ENCODE measurements around the gene FZD4. TPM values are rescaled to one million over a fixed set of nuclear protein-coding genes. Genes with fewer than 3 reads are reported as not detected.
A peak's percentile ranks its signal among the peaks of the same experiment; 100 is the strongest.
"Not testable (repeated sequence)": the region's sequence is repeated elsewhere in the genome, so short reads cannot be mapped to it uniquely, and the experiment has no call there.

FZD4 gene
- polyA plus RNA-seq = 7.2 TPM
- long read RNA-seq, donor 1, full-length matches to known transcripts = 2 of 2 reads
- long read RNA-seq, donor 1, partial matches to known transcripts = 0 of 2 reads
- long read RNA-seq, donor 1, other reads (novel, unspliced or antisense) = 0 of 2 reads
- long read RNA-seq, donor 2, full-length matches to known transcripts = 2 of 2 reads
- long read RNA-seq, donor 2, partial matches to known transcripts = 0 of 2 reads
- long read RNA-seq, donor 2, other reads (novel, unspliced or antisense) = 0 of 2 reads
- long read RNA-seq, donor 3 = 0 reads
- long read RNA-seq, donor 4, full-length matches to known transcripts = 1 of 1 reads
- long read RNA-seq, donor 4, partial matches to known transcripts = 0 of 1 reads
- long read RNA-seq, donor 4, other reads (novel, unspliced or antisense) = 0 of 1 reads
- long read RNA-seq, donor 5, full-length matches to known transcripts = 3 of 3 reads
- long read RNA-seq, donor 5, partial matches to known transcripts = 0 of 3 reads
- long read RNA-seq, donor 5, other reads (novel, unspliced or antisense) = 0 of 3 reads
- long read RNA-seq, donor 6, full-length matches to known transcripts = 4 of 4 reads
- long read RNA-seq, donor 6, partial matches to known transcripts = 0 of 4 reads
- long read RNA-seq, donor 6, other reads (novel, unspliced or antisense) = 0 of 4 reads
- long read RNA-seq, donor 7, full-length matches to known transcripts = 3 of 3 reads
- long read RNA-seq, donor 7, partial matches to known transcripts = 0 of 3 reads
- long read RNA-seq, donor 7, other reads (novel, unspliced or antisense) = 0 of 3 reads
- long read RNA-seq, donor 8, full-length matches to known transcripts = 3 of 3 reads
- long read RNA-seq, donor 8, partial matches to known transcripts = 0 of 3 reads
- long read RNA-seq, donor 8, other reads (novel, unspliced or antisense) = 0 of 3 reads
- long read RNA-seq, donor 9 = 0 reads
- long read RNA-seq, donor 10, full-length matches to known transcripts = 1 of 1 reads
- long read RNA-seq, donor 10, partial matches to known transcripts = 0 of 1 reads
- long read RNA-seq, donor 10, other reads (novel, unspliced or antisense) = 0 of 1 reads
- long read RNA-seq, donor 11, full-length matches to known transcripts = 3 of 3 reads
- long read RNA-seq, donor 11, partial matches to known transcripts = 0 of 3 reads
- long read RNA-seq, donor 11, other reads (novel, unspliced or antisense) = 0 of 3 reads

DNA sequence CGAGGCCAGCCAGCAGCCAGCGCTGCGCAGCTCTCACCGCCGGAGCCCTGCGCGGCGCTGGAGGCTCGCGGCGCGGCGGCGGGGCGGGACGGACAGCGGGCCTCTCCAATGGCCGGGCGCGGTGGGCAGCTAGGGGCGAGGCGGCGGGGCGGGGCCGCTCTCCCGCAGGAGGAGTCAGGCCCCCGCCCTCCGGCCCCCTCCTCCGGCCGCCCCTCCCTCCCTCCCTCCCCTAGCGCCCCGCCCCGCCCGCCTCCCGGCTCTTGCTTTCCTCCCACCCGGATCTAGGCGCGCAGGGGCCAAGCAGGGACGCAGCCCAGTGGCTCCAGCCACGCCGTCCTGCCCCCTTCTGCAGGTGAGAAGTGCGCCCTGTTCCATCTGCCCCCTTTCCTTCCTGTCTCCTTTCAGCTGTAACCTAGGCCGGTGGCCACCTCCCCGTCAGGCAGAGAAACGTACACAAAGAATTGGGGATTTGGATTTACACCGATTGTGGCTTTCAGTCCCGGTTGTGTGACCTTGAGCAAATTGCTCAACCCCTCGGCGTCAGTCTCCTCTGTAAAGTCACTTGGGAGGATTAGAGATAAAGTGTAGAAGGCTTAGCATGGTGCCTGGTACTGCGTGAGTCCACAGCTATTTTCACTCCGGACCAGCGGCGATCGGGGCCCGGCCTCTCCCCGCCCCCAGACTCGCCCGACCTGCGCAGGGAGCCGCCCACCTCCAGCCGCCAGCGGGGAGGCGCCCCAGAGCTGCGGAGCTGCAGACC lies at the start of gene FZD4:
TSS of gene FZD4 (minus strand) at position 35 of the 760 bp plus-strand sequence. CDS start 310 bp downstream, outside the sequence.
- DNase-seq = peak; percentile 84 to 92
- H3K4me3 ChIP-seq (ENCODE audit: low read length) = peak within 1 kb of the TSS; percentile 78
- no peaks in the 10 kb centered on the region for H3K36me3 ChIP-seq (ENCODE audit: control insufficient read depth, insufficient read depth, low read length)
- WGBS (ENCODE audit: insufficient coverage, low lambda C conversion rate) = no CpG with 5 or more reads among the region's 64 CpGs
- H3K27me3 ChIP-seq (ENCODE audit: control insufficient read depth, insufficient read depth, low read length) = peaks cover 8% of the 10 kb centered on the region
- H3K4me1 ChIP-seq (ENCODE audit: control insufficient read depth, insufficient read depth, low read length) = peaks cover 10% of the 10 kb centered on the region
- peak within 1 kb of the TSS; percentile 94 for H3K27ac ChIP-seq (ENCODE audit: low read length)
- peaks cover 3% of the 10 kb centered on the region for H3K9me3 ChIP-seq (ENCODE audit: control insufficient read depth, low read depth, low read length)

DNA sequence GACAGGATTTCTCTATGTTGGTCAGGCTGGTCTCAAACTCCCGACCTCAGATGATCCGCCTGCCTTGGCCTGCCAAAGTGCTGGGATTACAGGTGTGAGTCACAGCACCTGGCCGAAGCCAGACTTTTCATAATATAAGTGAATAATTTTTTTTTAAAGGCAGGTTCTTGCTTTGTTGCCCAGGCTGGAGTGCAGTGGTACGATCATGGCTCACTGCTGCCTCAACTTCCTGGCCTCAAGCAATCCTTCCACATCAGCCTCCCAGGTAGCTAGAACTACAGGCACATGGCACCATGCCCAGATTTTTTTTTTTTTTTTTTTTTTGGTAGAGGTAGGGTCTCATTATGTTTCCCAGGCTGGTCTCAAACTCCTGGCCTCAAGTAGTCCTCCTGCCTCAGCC lies 49.1 kb upstream of the FZD4 start:
- not testable (repeated sequence) for H3K4me1 ChIP-seq (ENCODE audit: control insufficient read depth, insufficient read depth, low read length); H3K9me3 ChIP-seq (ENCODE audit: control insufficient read depth, low read depth, low read length); DNase-seq; H3K27me3 ChIP-seq (ENCODE audit: control insufficient read depth, insufficient read depth, low read length); H3K36me3 ChIP-seq (ENCODE audit: control insufficient read depth, insufficient read depth, low read length); H3K27ac ChIP-seq (ENCODE audit: low read length); H3K4me3 ChIP-seq (ENCODE audit: low read length)
- no CpG with 5 or more reads among the region's 4 CpGs for WGBS (ENCODE audit: insufficient coverage, low lambda C conversion rate)

DNA sequence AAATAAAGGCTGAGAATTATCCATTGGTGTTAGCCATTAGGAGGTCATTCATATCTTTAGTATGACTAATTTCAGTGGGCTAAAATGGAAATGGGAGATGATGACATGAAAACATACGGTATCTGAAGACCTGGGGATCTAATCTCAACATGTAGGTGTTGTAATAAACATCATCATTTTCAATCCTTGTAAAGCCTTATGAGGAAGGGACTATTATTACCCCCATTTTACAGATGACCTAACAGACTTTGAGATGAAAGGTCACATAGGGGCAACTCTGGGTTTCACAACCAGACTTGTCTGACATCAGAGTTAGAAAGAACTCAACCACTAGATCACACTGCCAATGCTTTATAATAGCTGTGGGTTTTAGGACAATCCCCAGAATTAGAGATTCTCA lies 47.7 kb upstream of the FZD4 start:
- no peak overlapping the region for H3K4me3 ChIP-seq (ENCODE audit: low read length)
- no peaks in the 10 kb centered on the region for H3K27me3 ChIP-seq (ENCODE audit: control insufficient read depth, insufficient read depth, low read length)
- DNase-seq = no peak
- H3K36me3 ChIP-seq (ENCODE audit: control insufficient read depth, insufficient read depth, low read length) = no peaks in the 10 kb centered on the region
- no peak overlapping the region for H3K27ac ChIP-seq (ENCODE audit: low read length)
- 80% methylated on average over 1 of the region's 1 CpG for WGBS (ENCODE audit: insufficient coverage, low lambda C conversion rate)
- no peaks in the 10 kb centered on the region for H3K9me3 ChIP-seq (ENCODE audit: control insufficient read depth, low read depth, low read length)
- H3K4me1 ChIP-seq (ENCODE audit: control insufficient read depth, insufficient read depth, low read length) = no peaks in the 10 kb centered on the region

DNA sequence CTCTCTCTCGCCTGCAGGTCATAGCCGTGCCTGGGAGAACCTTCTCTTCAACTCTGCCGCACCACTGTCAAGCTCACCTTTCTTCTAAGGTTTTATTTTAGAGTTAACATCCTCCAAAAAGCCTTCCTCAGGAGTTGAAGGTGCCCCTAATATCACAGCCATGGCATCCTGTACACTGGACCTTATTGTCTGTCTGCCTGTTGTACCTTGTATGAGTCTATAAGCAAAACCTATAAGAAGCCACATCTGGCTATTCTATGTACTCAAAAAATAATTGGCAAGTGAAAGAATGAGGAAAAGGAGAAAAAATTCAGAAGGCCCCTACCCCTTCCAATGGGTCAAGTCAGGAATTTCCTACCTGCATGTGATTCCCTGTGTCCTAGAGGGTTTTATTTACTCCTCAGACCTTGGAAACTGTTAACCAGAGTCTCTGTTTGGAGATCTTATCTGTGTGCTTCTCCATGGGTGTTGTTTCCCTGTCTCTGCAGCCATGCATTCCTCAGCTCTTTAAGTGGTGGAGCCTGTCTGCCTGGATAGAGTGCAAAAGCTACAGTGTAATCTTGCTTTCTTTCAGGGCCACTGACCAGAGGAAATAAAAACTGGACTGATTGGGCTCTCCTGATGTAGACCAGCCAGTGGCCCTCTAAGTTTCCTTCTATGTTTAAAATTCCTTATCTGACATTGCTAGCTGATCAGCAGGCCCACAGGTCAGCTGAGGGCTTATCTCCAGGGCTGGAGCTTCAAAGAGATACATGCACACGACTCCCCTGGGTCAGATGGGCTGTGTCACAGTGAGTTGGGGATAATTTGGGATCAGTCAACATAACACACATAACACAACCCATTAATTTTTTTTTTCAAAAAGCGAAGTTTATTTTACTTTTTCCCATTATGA lies 44.9 kb upstream of the FZD4 start:
- Histone ChIP-seq H3K27ac (ENCODE audit: low read length) (no peak overlapping the region), H3K4me1 (ENCODE audit: control insufficient read depth, insufficient read depth, low read length) (no peaks in the 10 kb centered on the region), H3K4me3 (ENCODE audit: low read length) (no peak overlapping the region), H3K9me3 (ENCODE audit: control insufficient read depth, low read depth, low read length) (no peaks in the 10 kb centered on the region), H3K27me3 (ENCODE audit: control insufficient read depth, insufficient read depth, low read length) (no peaks in the 10 kb centered on the region), H3K36me3 (ENCODE audit: control insufficient read depth, insufficient read depth, low read length) (no peaks in the 10 kb centered on the region)
- 66% methylated on average over 4 of the region's 5 CpGs for WGBS (ENCODE audit: insufficient coverage, low lambda C conversion rate)
- DNase-seq = peak in 1 of 2 donors; percentile 16

DNA sequence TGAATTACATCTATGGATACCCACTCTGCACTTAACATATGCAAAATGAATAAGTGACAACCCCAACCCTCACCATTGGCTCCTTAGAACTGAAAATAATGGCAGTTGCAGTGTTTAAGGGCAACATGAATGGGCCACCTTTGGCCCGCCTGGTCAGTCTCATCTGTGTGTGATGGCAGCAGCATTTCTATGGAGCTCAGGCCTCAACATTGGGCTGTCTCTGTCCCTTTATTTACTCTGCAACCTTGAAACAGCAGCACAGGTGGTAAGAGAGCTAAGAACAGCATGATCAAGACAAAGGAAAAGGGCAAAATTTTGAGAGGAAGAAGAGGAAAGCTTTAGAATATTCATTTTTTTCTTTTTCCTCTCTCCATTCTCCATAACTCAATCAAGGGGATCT lies 44.2 kb upstream of the FZD4 start:
- DNase-seq = no peak
- Histone ChIP-seq H3K27ac (ENCODE audit: low read length) (no peak overlapping the region), H3K9me3 (ENCODE audit: control insufficient read depth, low read depth, low read length) (no peaks in the 10 kb centered on the region), H3K4me1 (ENCODE audit: control insufficient read depth, insufficient read depth, low read length) (no peaks in the 10 kb centered on the region), H3K4me3 (ENCODE audit: low read length) (no peak overlapping the region), H3K27me3 (ENCODE audit: control insufficient read depth, insufficient read depth, low read length) (no peaks in the 10 kb centered on the region), H3K36me3 (ENCODE audit: control insufficient read depth, insufficient read depth, low read length) (no peaks in the 10 kb centered on the region)
- WGBS (ENCODE audit: insufficient coverage, low lambda C conversion rate) = no CpG with 5 or more reads among the region's 1 CpG

DNA sequence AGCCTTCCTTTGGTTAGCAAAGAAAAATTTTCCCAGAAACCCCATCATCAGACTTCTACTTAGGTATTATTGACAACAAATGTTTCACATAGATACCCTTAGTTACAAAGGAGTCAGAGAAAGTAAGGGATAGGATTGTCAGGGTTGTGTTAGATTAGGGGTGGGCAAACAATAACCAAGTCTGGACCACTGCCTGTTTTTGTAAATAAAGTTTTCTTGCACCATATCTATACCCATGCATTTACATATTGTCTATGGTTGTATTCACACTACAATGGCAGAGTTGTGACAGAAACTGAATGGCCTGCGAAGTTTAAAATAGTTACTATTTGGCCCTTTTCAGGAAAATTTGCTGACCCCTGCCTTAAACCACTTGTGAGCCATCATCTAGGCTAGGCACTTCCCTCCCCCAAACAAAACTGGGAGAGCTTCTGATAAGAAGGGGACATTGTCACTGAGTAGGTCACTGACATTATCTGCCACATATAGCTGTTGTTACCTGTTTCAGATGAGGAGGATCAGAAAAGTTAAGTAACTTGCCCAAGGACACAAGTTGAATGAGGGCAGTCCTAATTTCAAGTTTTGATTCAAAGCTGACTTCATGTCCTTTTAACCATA lies 41.9 kb upstream of the FZD4 start:
- no peak overlapping the region for H3K4me3 ChIP-seq (ENCODE audit: low read length)
- no CpG with 5 or more reads among the region's 1 CpG for WGBS (ENCODE audit: insufficient coverage, low lambda C conversion rate)

DNA sequence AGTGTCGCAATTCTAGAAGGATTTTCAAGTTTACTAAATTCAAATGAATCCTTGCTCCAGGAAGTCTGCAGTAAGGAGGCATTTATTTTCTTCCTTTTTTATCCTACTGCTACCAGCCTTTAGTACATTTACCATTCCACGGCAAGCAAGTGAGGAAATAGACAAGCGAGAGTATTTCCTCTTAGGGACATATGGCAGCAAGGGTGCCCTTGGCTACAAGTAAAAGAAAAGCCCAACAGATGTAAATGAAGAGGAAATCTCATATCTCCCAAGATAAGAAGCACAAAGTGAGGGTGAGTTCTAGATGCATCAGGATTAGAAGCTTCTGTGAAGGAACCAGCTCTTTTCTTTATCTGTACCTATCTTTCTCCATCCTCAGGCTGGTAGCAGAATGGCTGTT lies 37.8 kb upstream of the FZD4 start:
- H3K4me1 ChIP-seq (ENCODE audit: control insufficient read depth, insufficient read depth, low read length) = no peaks in the 10 kb centered on the region
- H3K9me3 ChIP-seq (ENCODE audit: control insufficient read depth, low read depth, low read length) = no peaks in the 10 kb centered on the region
- no peak overlapping the region for H3K27ac ChIP-seq (ENCODE audit: low read length)
- H3K36me3 ChIP-seq (ENCODE audit: control insufficient read depth, insufficient read depth, low read length) = no peaks in the 10 kb centered on the region
- WGBS (ENCODE audit: insufficient coverage, low lambda C conversion rate) = 100% methylated on average over 1 of the region's 3 CpGs
- no peak for DNase-seq
- no peaks in the 10 kb centered on the region for H3K27me3 ChIP-seq (ENCODE audit: control insufficient read depth, insufficient read depth, low read length)
- no peak overlapping the region for H3K4me3 ChIP-seq (ENCODE audit: low read length)

More for the DNA sequence above, 41.9 kb upstream of the FZD4 start:
- Histone ChIP-seq H3K27me3 (ENCODE audit: control insufficient read depth, insufficient read depth, low read length) (no peaks in the 10 kb centered on the region), H3K36me3 (ENCODE audit: control insufficient read depth, insufficient read depth, low read length) (no peaks in the 10 kb centered on the region), H3K27ac (ENCODE audit: low read length) (no peak overlapping the region), H3K4me1 (ENCODE audit: control insufficient read depth, insufficient read depth, low read length) (no peaks in the 10 kb centered on the region), H3K9me3 (ENCODE audit: control insufficient read depth, low read depth, low read length) (no peaks in the 10 kb centered on the region)
- DNase-seq = no peak

DNA sequence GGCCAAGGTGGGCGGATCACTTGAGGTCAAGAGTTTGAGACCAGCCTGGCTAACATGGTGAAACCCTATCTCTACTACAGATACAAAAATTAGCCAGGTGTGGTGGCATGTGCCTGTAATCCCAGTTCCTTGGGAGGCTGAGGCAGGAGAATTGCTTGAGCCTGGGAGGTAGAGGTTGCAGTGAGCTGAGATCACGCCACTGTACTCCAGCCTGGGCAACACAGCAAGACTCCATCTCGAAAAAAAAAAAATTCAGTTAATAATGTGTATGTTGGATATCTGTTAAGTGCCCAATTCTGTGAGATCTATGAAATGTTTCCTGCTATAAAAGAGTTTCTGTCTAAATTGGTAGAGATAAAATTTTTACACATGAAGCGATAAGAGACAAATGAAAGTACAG lies 37.1 kb upstream of the FZD4 start:
- H3K27me3 ChIP-seq (ENCODE audit: control insufficient read depth, insufficient read depth, low read length) = not testable (repeated sequence)
- WGBS (ENCODE audit: insufficient coverage, low lambda C conversion rate) = 100% methylated on average over 1 of the region's 4 CpGs

DNA sequence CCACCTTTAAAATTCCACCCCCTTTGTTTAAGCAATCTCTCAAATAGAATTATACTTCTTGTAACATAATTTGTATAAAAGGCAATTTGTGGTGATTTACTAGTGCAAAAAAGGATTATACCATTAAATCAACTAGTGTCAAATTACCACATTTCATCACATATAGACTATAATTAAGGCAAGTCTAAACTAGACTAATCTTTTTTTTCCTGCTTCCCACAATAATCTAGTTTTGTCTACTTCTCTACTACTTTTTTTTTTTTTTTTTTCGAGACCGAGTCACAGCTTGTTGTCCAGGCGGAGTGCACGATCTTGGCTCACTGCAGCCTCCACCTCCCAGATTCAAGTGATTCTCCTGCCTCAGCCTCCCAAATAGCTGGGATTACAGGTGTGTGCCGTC lies 36.1 kb upstream of the FZD4 start:
- DNase-seq = no peak
- Histone ChIP-seq H3K27me3 (ENCODE audit: control insufficient read depth, insufficient read depth, low read length) (no peaks in the 10 kb centered on the region), H3K36me3 (ENCODE audit: control insufficient read depth, insufficient read depth, low read length) (no peaks in the 10 kb centered on the region), H3K4me3 (ENCODE audit: low read length) (no peak overlapping the region), H3K4me1 (ENCODE audit: control insufficient read depth, insufficient read depth, low read length) (no peaks in the 10 kb centered on the region), H3K27ac (ENCODE audit: low read length) (no peak overlapping the region), H3K9me3 (ENCODE audit: control insufficient read depth, low read depth, low read length) (no peaks in the 10 kb centered on the region)
- WGBS (ENCODE audit: insufficient coverage, low lambda C conversion rate) = no CpG with 5 or more reads among the region's 5 CpGs

More for the DNA sequence above, 37.1 kb upstream of the FZD4 start:
- not testable (repeated sequence) for H3K4me3 ChIP-seq (ENCODE audit: low read length); H3K4me1 ChIP-seq (ENCODE audit: control insufficient read depth, insufficient read depth, low read length); H3K36me3 ChIP-seq (ENCODE audit: control insufficient read depth, insufficient read depth, low read length); DNase-seq; H3K27ac ChIP-seq (ENCODE audit: low read length); H3K9me3 ChIP-seq (ENCODE audit: control insufficient read depth, low read depth, low read length)
